GM19023 (cell line): ENCODE data around the gene TFAM.
"Not testable (repeated sequence)": the region's sequence is repeated elsewhere in the genome, so short reads cannot be mapped to it uniquely, and the experiment has no call there.

Experiments used
- ATAC-seq: cut with Tn5 transposase; IDR thresholded peaks from one replicate; pipeline ENCODE4 v1.9.1; 2021; ENCODE audit warnings: mild to moderate bottlenecking, moderate library complexity; ENCODE audit not compliant: unreplicated experiment

Gene TFAM

GRCh38 chr10:58372607-58373441 lies 12.4 kb upstream of the TFAM start:
- peak; percentile 55 for ATAC-seq

DNA sequence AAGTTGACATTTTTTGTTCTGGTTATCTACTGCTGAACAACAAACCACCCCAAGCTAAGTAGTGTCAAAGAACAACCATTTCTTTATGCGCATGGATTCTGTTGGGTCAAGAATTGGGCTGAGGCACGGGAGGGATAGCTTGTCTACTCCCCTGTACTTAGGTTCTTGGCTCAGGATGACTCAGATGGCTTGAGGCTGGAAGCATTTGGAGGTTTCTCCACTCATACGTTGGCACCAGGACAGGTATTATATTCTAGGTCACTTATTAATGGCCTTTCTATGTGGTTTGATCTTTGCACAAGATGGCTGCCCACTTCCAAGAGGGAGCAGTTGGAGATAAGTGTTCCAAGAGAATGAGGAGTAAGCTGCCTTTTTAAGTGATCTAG lies 11.8 kb upstream of the TFAM start:
- ATAC-seq, result peak; percentile 20

DNA sequence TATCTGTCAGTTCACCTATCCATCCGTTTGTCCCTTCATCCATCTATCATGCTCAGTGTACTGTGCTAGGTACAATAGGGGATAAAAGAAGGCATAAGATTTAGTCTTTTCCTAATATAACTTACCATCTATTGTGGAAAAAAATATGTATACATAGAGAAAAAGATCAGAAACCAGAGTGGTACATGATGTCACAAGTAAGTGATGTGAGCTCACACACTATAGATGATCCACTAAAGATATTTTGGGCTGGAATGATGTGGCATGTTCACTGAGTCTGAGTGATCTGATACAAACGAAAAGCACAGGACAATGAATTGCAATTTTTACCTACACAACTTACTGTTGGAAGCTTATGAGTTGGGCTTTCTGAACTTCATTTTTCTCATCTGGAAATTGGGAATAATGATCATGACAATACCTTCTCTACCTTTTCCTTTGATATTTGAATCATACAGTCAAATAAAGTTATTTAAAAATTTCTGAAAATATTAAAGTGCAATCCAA lies 2.7 kb upstream of the TFAM start:
- ATAC-seq, result no peak

DNA sequence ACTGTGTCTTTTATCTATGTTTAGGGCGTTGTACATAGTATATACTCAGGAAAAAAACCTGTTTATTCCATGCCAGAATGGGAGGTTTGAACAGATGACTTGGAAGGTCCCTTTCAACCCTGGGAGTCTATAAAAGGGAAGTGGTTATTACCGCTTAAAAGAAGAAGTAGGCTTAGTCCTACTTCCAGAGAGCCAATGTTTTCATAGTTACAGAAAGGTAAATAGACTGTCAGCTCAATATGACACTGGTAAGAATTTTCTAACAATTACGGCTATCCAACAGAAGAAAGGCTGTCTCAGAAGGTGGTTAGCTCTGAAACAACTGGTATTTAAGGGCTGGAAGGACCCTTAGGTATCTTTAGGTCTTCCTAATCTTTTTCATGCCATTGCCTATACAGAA lies 1.1 kb upstream of the TFAM start:
- ATAC-seq, result peak; percentile 19

DNA sequence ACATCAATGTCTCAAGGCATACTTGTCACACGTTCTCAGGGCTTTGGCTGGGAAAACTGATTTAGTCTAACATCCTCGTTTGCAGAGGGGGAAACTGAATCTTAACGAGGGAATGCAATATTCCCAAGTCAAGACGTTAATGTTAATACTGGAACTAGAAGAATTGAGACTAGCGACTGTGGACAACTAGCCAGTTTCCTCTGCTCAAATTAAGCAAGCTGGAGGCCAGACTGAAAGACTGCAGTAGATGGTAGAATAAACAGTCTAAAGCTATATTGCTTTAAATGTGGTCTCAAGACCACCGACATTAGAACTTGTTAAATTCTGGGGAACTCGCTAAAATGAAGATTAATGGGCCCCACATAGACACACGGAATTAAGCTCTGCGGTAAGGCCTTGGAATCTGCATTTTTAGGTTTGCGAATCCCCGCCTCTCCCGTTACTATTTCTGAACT lies 639 bp upstream of the TFAM start:
- ATAC-seq, result no peak

GRCh38 chr10:58385784-58386112 lies 538 bp downstream of the TFAM start:
- ATAC-seq, result no peak

DNA sequence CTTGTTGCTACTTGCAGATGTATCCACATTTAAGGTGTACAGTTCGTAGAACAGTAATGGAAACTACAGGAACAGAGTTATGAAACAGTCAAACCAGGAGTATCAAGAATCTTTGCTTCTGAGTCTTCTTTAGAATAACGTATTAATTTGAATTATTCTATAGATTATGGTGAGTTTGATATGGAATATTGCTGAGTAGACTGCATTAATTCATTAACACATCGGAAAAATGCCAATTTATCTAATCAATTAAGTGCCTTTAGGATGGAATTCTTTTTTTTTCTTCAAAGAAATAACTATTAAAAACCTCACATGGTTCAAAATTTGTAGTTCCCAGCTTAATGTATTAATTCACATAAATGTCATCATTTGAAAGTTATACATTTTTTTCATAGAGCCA lies 3.8 kb downstream of the TFAM start:
- ATAC-seq, result no peak

- no peak for ATAC-seq
These were observed 8.1 kb downstream of the TFAM start for GRCh38 chr10:58393317-58393716.

DNA sequence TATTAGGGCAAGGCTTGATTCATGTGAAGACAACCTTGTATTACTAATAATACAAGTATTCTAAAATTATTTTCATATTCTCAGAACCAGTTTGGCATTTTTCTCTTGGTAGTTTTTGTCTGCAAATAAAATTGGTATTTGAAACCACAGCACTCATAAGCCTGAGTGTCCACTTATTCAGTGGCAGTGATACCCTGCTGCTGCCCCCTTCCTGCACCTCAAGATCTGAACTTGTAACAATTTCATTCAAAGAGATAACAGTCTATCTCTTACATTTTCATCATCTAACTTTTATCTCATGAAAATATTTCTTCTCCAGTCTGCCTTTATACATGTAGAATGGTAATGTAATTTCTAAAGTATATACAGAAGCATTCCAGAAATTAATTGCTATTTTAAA lies 9.3 kb downstream of the TFAM start:
- no peak for ATAC-seq

DNA sequence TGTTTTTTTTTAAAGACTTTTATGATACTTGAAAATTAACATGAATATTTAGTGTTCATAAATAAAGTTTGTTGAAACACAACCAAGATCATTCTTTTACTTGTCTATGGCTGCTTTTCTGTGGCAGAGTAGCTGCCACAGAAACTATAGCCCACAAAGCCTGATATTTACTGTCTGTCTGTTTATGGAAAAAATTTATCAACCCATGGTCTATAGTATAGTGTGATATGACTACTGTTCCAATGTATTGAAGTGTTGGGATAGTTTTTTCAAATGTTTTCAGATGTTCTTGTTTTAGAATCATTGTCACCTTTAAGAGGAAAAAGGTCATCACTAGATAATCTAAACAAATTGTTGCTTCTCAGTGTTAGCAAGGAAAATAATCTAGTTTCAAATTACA lies 10.8 kb downstream of the TFAM start:
- no peak for ATAC-seq

- ATAC-seq, result no peak
These were observed 12.6 kb downstream of the TFAM start for GRCh38 chr10:58397830-58398229.

- ATAC-seq, result no peak
These were observed 14.2 kb downstream of the TFAM start for GRCh38 chr10:58399410-58399809.

DNA sequence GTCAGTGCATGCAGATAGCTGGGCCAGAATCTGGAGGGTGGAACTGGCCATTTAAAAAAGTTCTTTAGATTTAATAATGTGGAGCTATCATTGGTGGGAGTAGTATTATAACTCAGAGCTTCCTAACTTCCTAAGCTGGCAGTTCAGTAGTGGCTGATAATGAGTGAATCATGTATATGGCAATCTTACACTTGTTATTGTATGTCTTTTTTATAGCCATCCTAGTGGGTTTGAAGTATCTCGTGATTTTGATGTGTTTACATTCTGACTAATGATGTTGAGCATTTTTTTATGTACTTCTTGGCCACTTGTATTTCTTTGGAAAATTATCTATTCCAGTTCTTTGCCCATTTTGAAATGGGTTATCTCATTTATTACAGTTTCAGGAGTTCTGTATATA lies 15.4 kb downstream of the TFAM start:
- no peak for ATAC-seq

DNA sequence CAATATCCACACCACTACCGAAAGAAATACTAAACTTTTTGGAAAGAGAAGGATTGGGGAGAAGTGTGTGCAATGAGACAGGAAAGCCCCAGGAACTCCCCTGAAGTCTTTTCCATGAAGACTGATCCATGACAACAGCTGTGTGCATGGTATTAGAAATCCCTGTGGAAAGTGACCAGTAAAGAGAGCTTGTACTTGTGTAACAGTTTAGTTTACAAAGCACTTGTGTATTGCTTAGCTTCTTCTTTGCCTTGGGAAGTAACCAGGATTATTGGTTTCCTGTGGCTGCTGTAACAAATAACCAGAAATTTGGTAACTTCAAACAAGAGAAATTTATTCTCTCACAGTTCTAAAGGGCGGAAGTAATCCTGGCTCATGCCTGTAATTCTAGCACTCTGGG lies 18.8 kb downstream of the TFAM start:
- ATAC-seq, result no peak

GRCh38 chr10:58409956-58410610 lies 24.9 kb downstream of the TFAM start:
- no peak for ATAC-seq

DNA sequence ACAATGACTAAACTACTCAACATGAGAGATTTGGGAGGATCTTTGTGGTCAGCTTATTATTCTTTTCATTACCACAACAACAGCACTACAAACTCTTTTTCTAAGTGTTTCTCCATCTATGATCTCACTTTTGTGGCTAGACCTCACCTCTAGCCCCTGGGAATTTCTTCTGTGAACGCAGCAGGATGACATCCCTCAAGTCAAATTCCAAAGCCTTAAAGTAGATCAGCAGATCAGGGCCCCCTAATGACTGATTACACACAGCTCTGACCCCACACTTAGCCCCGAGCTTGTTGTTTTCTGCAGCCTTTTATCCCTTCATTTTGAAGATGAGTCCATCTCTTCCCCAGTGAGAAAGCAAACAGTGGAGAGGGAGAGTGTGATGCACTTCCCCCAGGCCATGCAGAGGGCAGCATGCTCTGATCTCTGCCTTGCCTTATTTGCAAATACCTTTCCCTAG lies 27.3 kb downstream of the TFAM start:
- no peak for ATAC-seq

DNA sequence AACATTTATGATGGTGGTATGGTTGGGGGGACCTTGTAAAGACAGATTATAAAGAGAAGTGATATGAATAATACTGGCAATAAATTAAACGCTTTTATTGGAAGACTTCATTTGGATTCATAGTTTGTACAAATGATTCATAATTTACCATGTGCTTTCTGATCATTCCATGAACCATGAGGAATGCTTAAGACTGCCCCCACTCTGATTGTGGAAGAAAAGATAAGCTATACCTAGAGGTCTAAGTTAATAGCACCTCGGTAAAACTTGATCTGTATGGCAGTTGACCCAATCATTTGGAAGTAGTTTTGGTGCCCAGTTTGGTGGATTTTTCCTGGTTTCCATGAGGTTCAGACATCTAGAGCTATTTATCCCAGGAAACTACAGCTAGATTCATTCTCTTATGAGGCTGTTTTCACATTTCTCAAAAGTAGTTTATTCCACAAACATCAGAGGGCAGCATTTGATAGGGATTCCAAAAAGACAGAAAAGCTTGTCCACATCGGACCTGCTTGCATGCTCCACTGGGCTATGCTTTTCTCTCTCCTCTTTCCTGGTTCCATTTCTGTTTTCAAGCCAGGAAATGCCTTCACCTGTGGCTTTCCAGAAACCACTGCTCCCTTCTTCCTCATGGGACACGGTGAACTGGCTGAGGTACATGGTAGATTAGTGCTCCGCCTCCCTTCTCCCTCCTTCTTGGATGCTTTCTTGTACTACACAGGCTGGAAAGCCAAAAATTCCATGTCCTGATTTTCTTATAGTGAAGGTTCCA lies 29.2 kb downstream of the TFAM start:
- no peak for ATAC-seq

- no peak for ATAC-seq
These were observed 30.5 kb downstream of the TFAM start for GRCh38 chr10:58415757-58416156.

DNA sequence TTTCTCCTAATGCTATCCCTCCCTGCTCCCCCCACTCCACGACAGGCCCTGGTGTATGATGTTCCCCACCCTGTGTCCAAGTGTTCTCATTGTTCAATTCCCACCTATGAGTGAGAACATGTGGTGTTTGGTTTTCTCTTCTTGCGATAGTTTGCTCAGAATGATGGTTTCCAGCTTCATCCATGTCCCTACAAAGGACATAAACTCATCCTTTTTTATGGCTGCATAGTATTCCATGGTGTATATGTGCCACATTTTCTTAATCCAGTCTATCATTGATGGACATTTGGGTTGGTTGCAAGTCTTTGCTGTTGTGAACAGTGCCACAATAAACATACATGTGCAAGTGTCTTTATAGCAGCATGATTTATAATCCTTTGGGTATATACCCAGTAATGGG lies 32.7 kb downstream of the TFAM start:
- not testable (repeated sequence) for ATAC-seq

DNA sequence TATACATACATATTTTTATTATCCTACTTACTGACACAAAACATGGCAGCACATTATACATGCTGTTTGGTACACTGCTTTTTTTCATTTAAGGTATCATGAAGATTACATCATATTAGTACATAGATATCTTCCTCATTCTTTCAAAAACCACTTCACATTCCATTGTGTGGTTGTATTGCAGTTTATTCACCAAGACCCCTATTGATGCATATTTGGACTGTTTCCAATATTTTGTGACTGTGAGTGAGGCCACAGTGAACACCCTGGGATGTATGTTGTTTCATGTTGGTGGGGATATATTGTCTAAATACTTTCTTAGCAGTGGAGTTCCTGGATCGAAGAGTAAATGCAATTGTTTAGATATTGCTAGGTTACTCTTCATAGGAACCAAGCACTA lies 39.0 kb downstream of the TFAM start:
- no peak for ATAC-seq

GRCh38 chr10:58428436-58428835 lies 43.2 kb downstream of the TFAM start:
- ATAC-seq, result not testable (repeated sequence)

GRCh38 chr10:58431903-58432302 lies 46.7 kb downstream of the TFAM start:
- ATAC-seq, result no peak
